NCI-H2171 treated with DMSO at 0.1 percent for 48 hours (cell line): ENCODE measurements around the gene LRCH1.

Experiments
- DNase-seq: peaks from one replicate; lab custom pipeline; 2025; lab: John Stamatoyannopoulos, UW

Gene LRCH1

GRCh38 chr13:46665633-46666482, 112.9 kb downstream of the LRCH1 start:
- DNase-seq = no peak

GRCh38 chr13:46666727-46667456, 113.9 kb downstream of the LRCH1 start:
- DNase-seq = no peak

GRCh38 chr13:46667687-46668281, 114.8 kb downstream of the LRCH1 start:
- DNase-seq = no peak

- no peak for DNase-seq
Observed at GRCh38 chr13:46668302-46668720, 115.3 kb downstream of the LRCH1 start.

GRCh38 chr13:46668931-46669525, 116.1 kb downstream of the LRCH1 start:
- DNase-seq = no peak

GRCh38 chr13:46672338-46673090, 119.5 kb downstream of the LRCH1 start:
- DNase-seq = no peak

GRCh38 chr13:46675016-46675415, 122.0 kb downstream of the LRCH1 start:
- no peak for DNase-seq

- DNase-seq = no peak
Observed at GRCh38 chr13:46676378-46676725, 123.4 kb downstream of the LRCH1 start.

GRCh38 chr13:46679369-46680120, 126.6 kb downstream of the LRCH1 start:
- DNase-seq = no peak

- no peak for DNase-seq
Observed at GRCh38 chr13:46682015-46682414, 129.0 kb downstream of the LRCH1 start.

- no peak for DNase-seq
Observed at GRCh38 chr13:46682707-46683106, 129.7 kb downstream of the LRCH1 start.

- DNase-seq = no peak
Observed at GRCh38 chr13:46683676-46684260, 130.8 kb downstream of the LRCH1 start.

- no peak for DNase-seq
Observed at GRCh38 chr13:46684287-46685001, 131.5 kb downstream of the LRCH1 start.

GRCh38 chr13:46685006-46685730, 132.2 kb downstream of the LRCH1 start:
- no peak for DNase-seq

- no peak for DNase-seq
Observed at GRCh38 chr13:46686171-46686570, 133.2 kb downstream of the LRCH1 start.

- DNase-seq = no peak
Observed at GRCh38 chr13:46687810-46688209, 134.8 kb downstream of the LRCH1 start.

- no peak for DNase-seq
Observed at GRCh38 chr13:46688306-46688705, 135.3 kb downstream of the LRCH1 start.

GRCh38 chr13:46698014-46698413, 145.0 kb downstream of the LRCH1 start:
- DNase-seq = no peak

GRCh38 chr13:46698910-46699460, 146.0 kb downstream of the LRCH1 start:
- DNase-seq = no peak
